SK-N-SH treated with all-trans-retinoic acid at 6 μM for 48 hours (cell line): ENCODE results near the gene BOD1.

Source experiments
- ARNTL ChIP-seq: fragments of 450-650 bp; formaldehyde crosslinking; IDR thresholded peaks from 2 replicates; pipeline ENCODE4 v1.5.0; 2020; ENCODE audit warnings: low read depth, mild to moderate bottlenecking, moderate library complexity, borderline replicate concordance
- OSR1 ChIP-seq: fragments of 250-450 bp; sonication (Bioruptor Pico); IDR thresholded peaks from 2 replicates; pipeline ENCODE4 v1.8.0; 2022; ENCODE audit warnings: moderate library complexity, mild to moderate bottlenecking, inconsistent platforms
- PPARA ChIP-seq: fragments of 250-450 bp; sonication (Bioruptor Pico); IDR thresholded peaks from 2 replicates; pipeline ENCODE4 v1.5.0; 2020; ENCODE audit warnings: mild to moderate bottlenecking, borderline replicate concordance
- RARB ChIP-seq: fragments of 250-450 bp; sonication (Bioruptor Pico); IDR thresholded peaks from 2 replicates; pipeline ENCODE4 v1.8.0; 2021; ENCODE audit warnings: mild to moderate bottlenecking, moderate library complexity
- SNAI2 ChIP-seq: fragments of 250-450 bp; sonication (Bioruptor Pico); IDR thresholded peaks from 2 replicates; pipeline ENCODE4 v1.5.0; 2020; ENCODE audit warnings: mild to moderate bottlenecking, moderate library complexity
- ZC3H10 ChIP-seq: fragments of 250-450 bp; sonication (Bioruptor Pico); IDR thresholded peaks from 2 replicates; pipeline ENCODE4 v1.5.1; 2021; ENCODE audit warnings: mild to moderate bottlenecking, moderate library complexity
- ZNF565 ChIP-seq: fragments of 450-650 bp; formaldehyde crosslinking; conservative IDR thresholded peaks from 2 replicates; pipeline ENCODE4 v1.5.0; 2020; ENCODE audit warnings: low read depth, mild to moderate bottlenecking, moderate library complexity
- ZNF70 ChIP-seq: fragments of 450-650 bp; formaldehyde crosslinking; IDR thresholded peaks from 2 replicates; pipeline ENCODE4 v1.5.0; 2020; ENCODE audit warnings: mild to moderate bottlenecking, moderate library complexity
- ZNF8 ChIP-seq: fragments of 450-650 bp; formaldehyde crosslinking; IDR thresholded peaks from 2 replicates; pipeline ENCODE4 v1.5.0; 2020; ENCODE audit warnings: mild to moderate bottlenecking, moderate library complexity
- TF ChIP-seq, protein P1 (sequence below): fragments of 250-450 bp; sonication (Bioruptor Pico); IDR thresholded peaks from 2 replicates; pipeline ENCODE4 v1.8.0; 2020; ENCODE audit warnings: mild to moderate bottlenecking, moderate library complexity, borderline replicate concordance
- TF ChIP-seq, protein P2 (sequence below): fragments of 250-450 bp; sonication (Bioruptor Pico); IDR thresholded peaks from 2 replicates; pipeline ENCODE4 v1.5.1; 2020; ENCODE audit warnings: low read depth, mild to moderate bottlenecking, moderate library complexity

DNA sequence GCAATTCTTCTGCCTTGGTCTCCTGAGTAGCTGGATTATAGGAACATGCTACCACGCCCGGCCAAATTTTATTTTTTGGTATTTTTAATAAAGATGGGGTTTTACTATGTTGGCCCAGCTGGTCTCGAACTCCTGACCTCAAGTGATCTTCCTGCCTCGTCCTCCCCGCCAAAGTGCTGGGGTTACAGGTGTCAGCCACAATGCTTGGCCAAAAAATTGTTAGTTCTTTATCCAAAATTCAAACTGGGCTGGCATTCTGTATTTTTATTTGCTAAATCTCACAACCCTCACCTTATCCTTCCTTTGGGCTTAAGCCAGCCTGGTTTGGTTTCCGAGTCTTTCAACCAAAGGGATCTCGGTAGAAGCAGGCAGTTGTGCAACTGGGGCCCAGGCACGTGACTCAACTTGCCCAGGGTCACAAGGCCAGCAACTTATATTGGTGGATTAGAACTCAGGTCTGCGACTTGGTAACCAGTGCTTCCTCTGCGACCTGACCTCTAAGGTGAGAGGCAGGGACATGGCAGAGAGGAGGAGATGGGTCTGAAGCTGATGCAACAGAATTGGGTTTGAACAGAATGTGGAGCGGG lies 26.5 kb upstream of the BOD1 start:
- TF ChIP-seq ZNF8 (CRISPR knock-in tag), result no peak
- TF ChIP-seq RARB (CRISPR knock-in tag), result no peak
- no peak for TF ChIP-seq ZC3H10 (CRISPR knock-in tag)
- TF ChIP-seq, protein P1, sequence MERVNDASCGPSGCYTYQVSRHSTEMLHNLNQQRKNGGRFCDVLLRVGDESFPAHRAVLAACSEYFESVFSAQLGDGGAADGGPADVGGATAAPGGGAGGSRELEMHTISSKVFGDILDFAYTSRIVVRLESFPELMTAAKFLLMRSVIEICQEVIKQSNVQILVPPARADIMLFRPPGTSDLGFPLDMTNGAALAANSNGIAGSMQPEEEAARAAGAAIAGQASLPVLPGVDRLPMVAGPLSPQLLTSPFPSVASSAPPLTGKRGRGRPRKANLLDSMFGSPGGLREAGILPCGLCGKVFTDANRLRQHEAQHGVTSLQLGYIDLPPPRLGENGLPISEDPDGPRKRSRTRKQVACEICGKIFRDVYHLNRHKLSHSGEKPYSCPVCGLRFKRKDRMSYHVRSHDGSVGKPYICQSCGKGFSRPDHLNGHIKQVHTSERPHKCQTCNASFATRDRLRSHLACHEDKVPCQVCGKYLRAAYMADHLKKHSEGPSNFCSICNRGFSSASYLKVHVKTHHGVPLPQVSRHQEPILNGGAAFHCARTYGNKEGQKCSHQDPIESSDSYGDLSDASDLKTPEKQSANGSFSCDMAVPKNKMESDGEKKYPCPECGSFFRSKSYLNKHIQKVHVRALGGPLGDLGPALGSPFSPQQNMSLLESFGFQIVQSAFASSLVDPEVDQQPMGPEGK, result no peak
- TF ChIP-seq, protein P2, sequence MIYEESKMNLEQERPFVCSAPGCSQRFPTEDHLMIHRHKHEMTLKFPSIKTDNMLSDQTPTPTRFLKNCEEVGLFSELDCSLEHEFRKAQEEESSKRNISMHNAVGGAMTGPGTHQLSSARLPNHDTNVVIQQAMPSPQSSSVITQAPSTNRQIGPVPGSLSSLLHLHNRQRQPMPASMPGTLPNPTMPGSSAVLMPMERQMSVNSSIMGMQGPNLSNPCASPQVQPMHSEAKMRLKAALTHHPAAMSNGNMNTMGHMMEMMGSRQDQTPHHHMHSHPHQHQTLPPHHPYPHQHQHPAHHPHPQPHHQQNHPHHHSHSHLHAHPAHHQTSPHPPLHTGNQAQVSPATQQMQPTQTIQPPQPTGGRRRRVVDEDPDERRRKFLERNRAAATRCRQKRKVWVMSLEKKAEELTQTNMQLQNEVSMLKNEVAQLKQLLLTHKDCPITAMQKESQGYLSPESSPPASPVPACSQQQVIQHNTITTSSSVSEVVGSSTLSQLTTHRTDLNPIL, result no peak
- no peak for TF ChIP-seq OSR1 (CRISPR knock-in tag)
- no peak for TF ChIP-seq ARNTL (CRISPR knock-in tag)
- TF ChIP-seq SNAI2 (CRISPR knock-in tag), result no peak
- no peak for TF ChIP-seq ZNF70 (CRISPR knock-in tag)
- TF ChIP-seq PPARA (CRISPR knock-in tag), result no peak
- no peak for TF ChIP-seq ZNF565
